Adrenal gland (tissue), 12 donors: ENCODE measurements around the gene TBX15. TPM values are rescaled to one million over a fixed set of nuclear protein-coding genes. Genes with fewer than 3 reads are reported as not detected.

Experiments
- DNase-seq, 7 donors: peaks; one replicate each; pipeline ENCODE4 v3.0.0-alpha.2; 2019 to 2020
- H3K27ac ChIP-seq, 5 donors: fragments of 200-600 bp; sonication (generic) in 4 of 5; 1 replicate in 3 of 5; 2 replicates in 2 of 5; pipeline versions ENCODE4 v1.5.1 to v1.8.0; 2016 to 2020; ENCODE audit warnings: mild to moderate bottlenecking in 1 of 5
- H3K27me3 ChIP-seq: fragments of 200-600 bp; 2 replicates; pipeline ENCODE4 v1.8.0; 2021
- H3K36me3 ChIP-seq, 2 donors: fragments of 200-600 bp; replicated peaks in 1 of 2; 1 replicate in 1 of 2; 2 replicates in 1 of 2; pipeline versions ENCODE4 v1.5.1 to v1.8.0; 2018 to 2022
- H3K4me1 ChIP-seq, 2 donors: fragments of 200-600 bp; replicated peaks in 1 of 2; 1 replicate in 1 of 2; 2 replicates in 1 of 2; pipeline versions ENCODE4 v1.5.1 to v1.8.0; 2018 to 2021
- H3K4me3 ChIP-seq, 4 donors: fragments of 200-600 bp; sonication (generic) in 3 of 4; one replicate each; pipeline ENCODE4 v1.5.1; 2016 to 2018
- H3K9me3 ChIP-seq, 3 donors: fragments of 200-600 bp; sonication (generic) in 1 of 3; replicated peaks in 1 of 3; 1 replicate in 2 of 3; 2 replicates in 1 of 3; pipeline versions ENCODE4 v1.5.1 to v1.8.0; 2016 to 2021
- POLR2A ChIP-seq, 2 donors: fragments of 450-650 bp; IDR thresholded peaks; one replicate each; pipeline ENCODE4 v1.6.1; 2017; ENCODE audit warnings: antibody characterized with exemption in 2 of 2, mild to moderate bottlenecking in 2 of 2, moderate library complexity in 1 of 2
- WGBS, 4 donors: extraction: QIAGEN DNeasy Blood & Tissue Kit in 2 of 4; methylation state at CpG; one replicate each; pipeline versions ENCODE4 v1.1.5 to v1.1.7; 2013 to 2017; 5-methylcytosine and 5-hydroxymethylcytosine counted together
- intact Hi-C, 2 donors: fragments of 100-400 bp; cut with DNase I; formaldehyde crosslinking; loops; one replicate each; pipeline versions ENCODE4 v1.14.1 to v1.15.0; 2022 to 2023
- polyA plus RNA-seq, 3 donors: library from polyadenylated mRNA; stranded (reverse); fragments of 200-250 nt in 2 of 3; fragments of 350-450 nt in 1 of 3; fragmentation: Illumina TruSeq in 1 of 3; extraction: RNeasy Lipid Tissue Mini Kit (QIAGEN cat#74804) in 1 of 3; gene quantifications; one replicate each; pipeline ENCODE4 v1.2.3, GENCODE V29; 2013 to 2014
- total RNA-seq, 9 donors: library from RNA; depleted of rRNA in 4 of 9; stranded (reverse); fragments of >200 nt in 4 of 9; fragments of 120-200 nt in 1 of 9; fragmentation: NEBNext Ultra II Directional in 1 of 9; extraction: Animal tissue kit (Norgen Biotek cat#: 25700) in 1 of 9; gene quantifications; one replicate each; pipeline versions ENCODE4 v1.1.0 to v1.2.4, GENCODE V29; 2013 to 2023
- TF ChIP-seq, protein P1 (sequence below), 6 experiments: fragments of 450-650 bp in 4 of 6; fragments of 200-600 bp in 2 of 6; sonication (generic) in 1 of 6; IDR thresholded peaks; 1 replicate in 5 of 6; 2 replicates in 1 of 6; pipeline versions ENCODE4 v1.5.1 to v1.8.0; 2016 to 2021; ENCODE audit warnings: antibody characterized with exemption in 6 of 6, mild to moderate bottlenecking in 2 of 6, moderate library complexity in 1 of 6
- donor health status: healthy with polysubstance abuse.
- donor health status: Bipolar disorder and iron deficiency.
- donor health status: DM: yes; HTN: yes; CAD: no.
- donor health status: DM: no; HTN: no; CAD: no.
- donor health status: DM: no; HTN: no; CAD: no.
- donor health status: DM: yes; HTN: yes; CAD: no.

The TBX15 gene
- total and polyA plus RNA-seq, 12 donors: 0.06 to 0.48 (median 0.15) TPM; not detected in 2

- H3K27ac ChIP-seq: no peak overlapping the region
- 42 to 67% (median 58%) methylated on average over 8 of the region's 8 CpGs for WGBS, 4 donors
- no peaks in the 10 kb centered on the region for H3K9me3 ChIP-seq
- peaks cover 9 to 16% of the 10 kb centered on the region in 2 donors for H3K4me1 ChIP-seq
- no peaks in the 10 kb centered on the region for H3K36me3 ChIP-seq
- TF ChIP-seq POLR2A (IDR thresholded peaks at IDR 0.05): no peak
- TF ChIP-seq, protein P1, sequence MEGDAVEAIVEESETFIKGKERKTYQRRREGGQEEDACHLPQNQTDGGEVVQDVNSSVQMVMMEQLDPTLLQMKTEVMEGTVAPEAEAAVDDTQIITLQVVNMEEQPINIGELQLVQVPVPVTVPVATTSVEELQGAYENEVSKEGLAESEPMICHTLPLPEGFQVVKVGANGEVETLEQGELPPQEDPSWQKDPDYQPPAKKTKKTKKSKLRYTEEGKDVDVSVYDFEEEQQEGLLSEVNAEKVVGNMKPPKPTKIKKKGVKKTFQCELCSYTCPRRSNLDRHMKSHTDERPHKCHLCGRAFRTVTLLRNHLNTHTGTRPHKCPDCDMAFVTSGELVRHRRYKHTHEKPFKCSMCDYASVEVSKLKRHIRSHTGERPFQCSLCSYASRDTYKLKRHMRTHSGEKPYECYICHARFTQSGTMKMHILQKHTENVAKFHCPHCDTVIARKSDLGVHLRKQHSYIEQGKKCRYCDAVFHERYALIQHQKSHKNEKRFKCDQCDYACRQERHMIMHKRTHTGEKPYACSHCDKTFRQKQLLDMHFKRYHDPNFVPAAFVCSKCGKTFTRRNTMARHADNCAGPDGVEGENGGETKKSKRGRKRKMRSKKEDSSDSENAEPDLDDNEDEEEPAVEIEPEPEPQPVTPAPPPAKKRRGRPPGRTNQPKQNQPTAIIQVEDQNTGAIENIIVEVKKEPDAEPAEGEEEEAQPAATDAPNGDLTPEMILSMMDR (IDR thresholded peaks at IDR 0.05): no peak
- H3K27me3 ChIP-seq: peaks cover 99% of the 10 kb centered on the region
- no peak overlapping the region for H3K4me3 ChIP-seq
- intact Hi-C loops: no loop called here
- DNase-seq: no peak
Observed at GRCh38 chr1:118990513-118991152, 2.5 kb upstream of the TBX15 start.

DNA sequence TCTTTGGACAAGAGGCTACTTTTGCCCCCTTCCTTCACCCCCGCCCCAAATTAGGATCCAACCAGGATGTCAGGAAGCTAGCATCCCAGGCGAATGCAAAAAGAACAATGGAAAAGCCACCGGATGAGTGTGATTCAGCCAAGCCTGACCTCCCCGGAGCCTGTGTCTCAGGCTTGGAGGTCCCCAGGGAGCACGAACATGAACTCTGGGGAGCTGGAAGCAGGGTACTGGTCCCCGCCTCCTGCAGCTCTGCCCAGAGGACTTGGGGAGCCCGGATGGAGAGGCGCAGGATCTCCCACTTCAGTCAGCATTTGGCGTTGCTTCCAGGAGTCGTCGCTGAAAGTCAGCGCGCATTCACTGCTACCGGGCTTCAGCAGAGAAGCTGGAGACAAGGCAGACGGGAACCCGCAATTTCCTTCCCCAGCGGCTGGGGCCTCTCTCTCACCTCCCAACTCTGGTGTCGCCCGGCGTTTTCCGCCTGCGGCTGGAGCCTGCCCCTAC is 1.8 kb upstream of the TBX15 start:
- Histone ChIP-seq H3K27me3 (peaks cover 99% of the 10 kb centered on the region), H3K4me3 (no peak overlapping the region), H3K4me1 (peaks cover 9 to 16% of the 10 kb centered on the region in 2 donors), H3K9me3 (no peaks in the 10 kb centered on the region), H3K36me3 (no peaks in the 10 kb centered on the region), H3K27ac (no peak overlapping the region)
- 19 to 45% (median 21%) methylated on average over 5 to 22 of the region's 22 CpGs for WGBS, 4 donors
- TF ChIP-seq POLR2A (IDR thresholded peaks at IDR 0.05): no peak
- TF ChIP-seq, protein P1 (IDR thresholded peaks at IDR 0.05): no peak
- DNase-seq: no peak
- intact Hi-C loops: no loop called here

GRCh38 chr1:118989006-118989815 is 1.1 kb upstream of the TBX15 start:
- intact Hi-C loops: no loop called here

More at GRCh38 chr1:118989006-118989815, 1.1 kb upstream of the TBX15 start:
- Histone ChIP-seq H3K4me1 (peaks cover 9 to 20% of the 10 kb centered on the region in 2 donors), H3K36me3 (no peaks in the 10 kb centered on the region), H3K27ac (no peak overlapping the region), H3K9me3 (no peaks in the 10 kb centered on the region), H3K4me3 (no peak overlapping the region), H3K27me3 (peaks cover 99% of the 10 kb centered on the region)
- WGBS, 4 donors: 18 to 28% (median 23%) methylated on average over 24 to 44 of the region's 44 CpGs
- no peak for DNase-seq
- TF ChIP-seq, protein P1 (IDR thresholded peaks at IDR 0.05): no peak
- TF ChIP-seq POLR2A (IDR thresholded peaks at IDR 0.05): no peak
